BLaER1 (cell line): ENCODE measurements around the gene CSNK2A1.
"Not testable (repeated sequence)": the region's sequence is repeated elsewhere in the genome, so short reads cannot be mapped to it uniquely, and the experiment has no call there.

Source experiments
- H3K27ac ChIP-seq: shearing (Covaris generic); formaldehyde crosslinking; 2 replicates; pipeline ENCODE4 v1.8.1; 2022
- H3K27me3 ChIP-seq: shearing (Covaris generic); formaldehyde crosslinking; 2 replicates; pipeline ENCODE4 v1.8.1; 2022
- H3K36me3 ChIP-seq: shearing (Covaris generic); formaldehyde crosslinking; 2 replicates; pipeline ENCODE4 v1.8.1; 2022
- H3K4me1 ChIP-seq: shearing (Covaris generic); formaldehyde crosslinking; 2 replicates; pipeline ENCODE4 v1.8.1; 2022
- H3K4me2 ChIP-seq: shearing (Covaris generic); formaldehyde crosslinking; 2 replicates; pipeline ENCODE4 v1.8.1; 2022
- H3K4me3 ChIP-seq: shearing (Covaris generic); formaldehyde crosslinking; 2 replicates; pipeline ENCODE4 v1.8.1; 2022
- H3K9ac ChIP-seq: shearing (Covaris generic); formaldehyde crosslinking; 2 replicates; pipeline ENCODE4 v1.8.1; 2022
- H3K9me3 ChIP-seq: shearing (Covaris generic); formaldehyde crosslinking; 2 replicates; pipeline ENCODE4 v1.8.1; 2022
- H4K20me1 ChIP-seq: shearing (Covaris generic); formaldehyde crosslinking; 2 replicates; pipeline ENCODE4 v1.8.1; 2022
- Cebpa-rat ChIP-seq: shearing (Covaris generic); IDR thresholded peaks from 2 replicates; pipeline ENCODE4 v1.8.1; 2022

Gene CSNK2A1

GRCh38 chr20:543369-544152, at the start of gene CSNK2A1:
CSNK2A1 (minus strand) TSS chr20:543790; CDS start chr20:508551, 35,239 bp downstream.
- H3K4me2 ChIP-seq: peak within 1 kb of the TSS; percentile 90
- H3K4me3 ChIP-seq: peak within 1 kb of the TSS; percentile 94
- no peaks in the 10 kb centered on the region for H3K27me3 ChIP-seq
- H4K20me1 ChIP-seq: peaks cover 44% of the 10 kb centered on the region
- H3K27ac ChIP-seq: peak within 1 kb of the TSS; percentile 97
- no peak for TF ChIP-seq Cebpa-rat
- peaks cover 37% of the 10 kb centered on the region for H3K36me3 ChIP-seq
- peaks cover 33% of the 10 kb centered on the region for H3K4me1 ChIP-seq
- H3K9ac ChIP-seq: peak within 1 kb of the TSS; percentile 95
- H3K9me3 ChIP-seq: peaks cover 20% of the 10 kb centered on the region

DNA sequence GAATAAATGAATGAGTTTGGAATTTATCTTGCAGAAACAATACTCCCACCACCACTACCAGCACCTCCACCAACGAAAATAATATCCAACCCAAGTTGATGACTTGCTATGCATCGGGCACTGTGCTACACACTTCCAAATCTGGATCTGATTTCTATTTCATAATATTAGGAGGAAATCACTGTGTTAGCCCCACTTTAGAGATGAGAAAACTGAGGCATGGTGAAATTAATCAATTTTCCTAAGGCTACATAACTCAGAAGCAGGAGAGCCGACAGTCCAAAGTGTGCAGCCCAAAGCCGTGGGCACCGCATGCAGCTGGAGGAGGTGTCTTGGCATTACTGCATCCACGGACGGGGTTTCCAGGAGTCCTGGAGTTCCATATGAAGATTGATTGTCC, 48.9 kb upstream of the CSNK2A1 start:
- no peaks in the 10 kb centered on the region for H3K36me3 ChIP-seq
- H3K9me3 ChIP-seq: no peaks in the 10 kb centered on the region
- TF ChIP-seq Cebpa-rat: no peak
- H3K4me3 ChIP-seq: no peak overlapping the region
- no peak overlapping the region for H3K4me2 ChIP-seq
- H3K4me1 ChIP-seq: peaks cover 37% of the 10 kb centered on the region
- peaks cover 4% of the 10 kb centered on the region; the same call in 1 of the 2 replicates for H4K20me1 ChIP-seq
- no peak overlapping the region for H3K27ac ChIP-seq
- H3K9ac ChIP-seq: no peak overlapping the region
- no peaks in the 10 kb centered on the region for H3K27me3 ChIP-seq

GRCh38 chr20:591941-592340, 48.4 kb upstream of the CSNK2A1 start:
- no peak overlapping the region for H3K4me3 ChIP-seq
- no peak overlapping the region for H3K27ac ChIP-seq
- H3K4me2 ChIP-seq: no peak overlapping the region
- H3K27me3 ChIP-seq: no peaks in the 10 kb centered on the region
- H3K4me1 ChIP-seq: peaks cover 37% of the 10 kb centered on the region
- H3K9me3 ChIP-seq: no peaks in the 10 kb centered on the region
- no peaks in the 10 kb centered on the region for H3K36me3 ChIP-seq
- H4K20me1 ChIP-seq: peaks cover 4% of the 10 kb centered on the region; the same call in 1 of the 2 replicates
- no peak overlapping the region for H3K9ac ChIP-seq
- no peak for TF ChIP-seq Cebpa-rat

GRCh38 chr20:588932-589672, 45.5 kb upstream of the CSNK2A1 start:
- Histone ChIP-seq H3K4me2 (peak overlapping the region; percentile 67), H3K9ac (no peak overlapping the region)

DNA sequence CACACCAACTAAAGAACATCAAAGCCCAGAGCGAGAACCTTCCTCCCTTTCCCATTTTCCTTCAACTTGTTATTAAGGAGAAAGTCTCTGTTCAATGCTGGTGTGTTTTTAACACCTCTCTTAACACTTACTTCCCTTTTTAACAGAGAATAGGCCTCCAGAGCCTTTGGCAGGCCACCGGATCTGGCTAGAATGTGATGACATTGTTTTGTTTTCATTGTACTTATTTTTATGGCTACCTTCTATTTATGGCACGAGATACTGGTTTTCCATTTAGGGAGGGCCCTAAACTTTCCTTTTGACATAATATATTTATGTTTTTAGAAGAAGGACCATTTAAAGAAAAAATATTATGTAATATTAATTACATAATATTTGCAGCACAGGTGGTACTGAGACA, 44.9 kb upstream of the CSNK2A1 start:
- TF ChIP-seq Cebpa-rat: no peak
- H3K36me3 ChIP-seq: no peaks in the 10 kb centered on the region

More at GRCh38 chr20:588932-589672, 45.5 kb upstream of the CSNK2A1 start:
- H4K20me1 ChIP-seq: no peaks in the 10 kb centered on the region; the same call in 1 of the 2 replicates
- peaks cover 17% of the 10 kb centered on the region for H3K4me1 ChIP-seq
- no peaks in the 10 kb centered on the region for H3K36me3 ChIP-seq
- TF ChIP-seq Cebpa-rat: no peak
- no peak overlapping the region for H3K27ac ChIP-seq
- H3K9me3 ChIP-seq: no peaks in the 10 kb centered on the region
- no peak overlapping the region for H3K4me3 ChIP-seq
- H3K27me3 ChIP-seq: no peaks in the 10 kb centered on the region

DNA sequence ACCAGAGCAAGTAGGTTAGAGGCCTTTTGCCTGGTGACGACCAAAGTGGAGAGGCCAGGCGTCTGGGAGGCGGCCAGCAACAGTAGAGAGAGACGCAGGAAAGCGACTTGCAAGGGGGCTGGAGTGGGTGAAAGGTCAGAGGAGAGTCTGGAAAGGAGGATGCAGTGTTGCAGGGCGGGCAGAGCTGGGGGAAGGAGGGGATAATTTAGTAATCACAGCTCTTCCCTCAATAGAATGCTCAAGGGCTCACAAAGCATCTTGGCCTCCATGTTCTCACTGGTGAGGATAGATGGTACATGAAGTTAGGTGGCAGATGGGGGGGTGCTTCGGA, 41.3 kb upstream of the CSNK2A1 start:
- TF ChIP-seq Cebpa-rat: no peak
- H3K4me1 ChIP-seq: peaks cover 17% of the 10 kb centered on the region

More for the DNA sequence above, 44.9 kb upstream of the CSNK2A1 start:
- Histone ChIP-seq H3K4me3 (no peak overlapping the region), H3K4me1 (peaks cover 17% of the 10 kb centered on the region), H3K4me2 (peak overlapping the region; percentile 67), H3K27me3 (no peaks in the 10 kb centered on the region), H3K9me3 (no peaks in the 10 kb centered on the region), H3K27ac (no peak overlapping the region), H3K9ac (no peak overlapping the region), H4K20me1 (no peaks in the 10 kb centered on the region; the same call in 1 of the 2 replicates)

GRCh38 chr20:584161-584970, 40.8 kb upstream of the CSNK2A1 start:
- Histone ChIP-seq H3K36me3 (no peaks in the 10 kb centered on the region), H4K20me1 (no peaks in the 10 kb centered on the region), H3K4me3 (no peak overlapping the region), H3K9me3 (no peaks in the 10 kb centered on the region), H3K4me2 (no peak overlapping the region), H3K9ac (no peak overlapping the region), H3K27me3 (no peaks in the 10 kb centered on the region), H3K27ac (no peak overlapping the region), H3K4me1 (peaks cover 13% of the 10 kb centered on the region)
- no peak for TF ChIP-seq Cebpa-rat

More for the DNA sequence above, 41.3 kb upstream of the CSNK2A1 start:
- Histone ChIP-seq H3K9ac (no peak overlapping the region), H3K36me3 (no peaks in the 10 kb centered on the region), H3K27ac (no peak overlapping the region), H4K20me1 (no peaks in the 10 kb centered on the region), H3K27me3 (no peaks in the 10 kb centered on the region), H3K9me3 (no peaks in the 10 kb centered on the region), H3K4me2 (no peak overlapping the region), H3K4me3 (no peak overlapping the region)

- H3K9ac ChIP-seq: no peak overlapping the region
These were observed 38.6 kb upstream of the CSNK2A1 start for GRCh38 chr20:582204-582603.

DNA sequence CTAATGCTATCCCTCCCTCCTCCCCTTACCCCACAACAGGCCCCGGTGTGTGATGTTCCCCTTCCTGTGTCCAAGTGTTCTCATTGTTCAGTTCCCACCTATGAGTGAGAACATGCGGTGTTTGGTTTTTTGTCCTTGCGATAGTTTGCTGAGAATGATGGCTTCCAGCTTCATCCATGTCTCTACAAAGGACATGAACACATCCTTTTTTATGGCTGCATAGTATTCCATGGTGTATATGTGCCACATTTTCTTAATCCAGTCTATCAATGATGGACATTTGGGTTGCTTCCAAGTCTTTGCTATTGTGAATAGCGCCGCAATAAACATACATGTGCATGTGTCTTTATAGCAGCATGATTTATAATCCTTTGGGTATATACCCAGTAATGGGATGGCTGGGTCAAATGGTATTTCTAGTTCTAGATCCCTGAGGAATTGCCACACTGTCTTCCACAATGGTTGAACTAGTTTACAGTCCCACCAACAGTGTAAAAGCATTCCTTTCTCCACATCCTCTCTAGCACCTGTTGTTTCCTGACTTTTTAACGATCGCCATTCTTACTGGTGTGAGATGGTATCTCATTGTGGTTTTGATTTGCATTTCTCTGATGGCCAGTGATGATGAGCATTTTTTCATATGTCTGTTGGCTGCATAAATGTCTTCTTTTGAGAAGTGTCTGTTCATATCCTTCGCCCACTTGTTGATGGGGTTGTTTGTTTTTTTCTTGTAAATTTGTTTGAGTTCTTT, 35.5 kb upstream of the CSNK2A1 start:
- not testable (repeated sequence) for H3K9me3 ChIP-seq, H3K4me3 ChIP-seq, H3K4me1 ChIP-seq, H4K20me1 ChIP-seq, H3K4me2 ChIP-seq, H3K27me3 ChIP-seq, H3K36me3 ChIP-seq, H3K27ac ChIP-seq, H3K9ac ChIP-seq

More at GRCh38 chr20:582204-582603, 38.6 kb upstream of the CSNK2A1 start:
- Histone ChIP-seq H3K4me1 (no peaks in the 10 kb centered on the region; the same call in 1 of the 2 replicates), H3K9me3 (no peaks in the 10 kb centered on the region), H3K4me2 (no peak overlapping the region), H3K4me3 (no peak overlapping the region), H3K36me3 (no peaks in the 10 kb centered on the region), H3K27ac (no peak overlapping the region), H3K27me3 (no peaks in the 10 kb centered on the region), H4K20me1 (no peaks in the 10 kb centered on the region)
- TF ChIP-seq Cebpa-rat: no peak
